Naive thymus-derived CD4-positive, alpha-beta T cell (primary cell): ENCODE data around the gene PLXNA3. TPM values are rescaled to one million over a fixed set of nuclear protein-coding genes. Genes with fewer than 3 reads are reported as not detected.

Source experiments
- ATAC-seq: fragments of 150-1000 bp; cut with Tn5 transposase; 2 replicates; pipeline ENCODE4 v1.10.0; 2021; ENCODE audit warnings: mild to moderate bottlenecking, moderate library complexity
- CTCF ChIA-PET: fragments of 350-600 bp; sonication (Branson Sonifier 250); formaldehyde crosslinking; loops from one replicate; lab custom pipeline; 2021; ENCODE audit warnings: antibody characterized with exemption; lab: Charles Lee
- POLR2A ChIA-PET: fragments of 350-600 bp; sonication (Branson Sonifier 250); formaldehyde crosslinking; loops from one replicate; lab custom pipeline; 2021; ENCODE audit warnings: antibody characterized with exemption, inconsistent platforms; lab: Charles Lee
- DNase-seq, 9 donors: peaks; one replicate each; pipeline versions ENCODE4 v3.0.0 to v3.0.0-alpha.2; 2020 to 2022; ENCODE audit warnings: mixed read lengths in 1 of 9
- H3K27ac ChIP-seq: one replicate; pipeline ENCODE4 v1.7.0; 2013; ENCODE audit warnings: mild to moderate bottlenecking, low read depth, low read length, moderate library complexity
- H3K27me3 ChIP-seq, 2 donors: one replicate each; pipeline ENCODE4 v1.7.0; 2013; ENCODE audit warnings: low read length in 2 of 2, mild to moderate bottlenecking in 2 of 2, moderate library complexity in 2 of 2; ENCODE audit not compliant: control insufficient read depth in 2 of 2, insufficient read depth in 2 of 2
- H3K36me3 ChIP-seq, 3 experiments: 1 replicate in 2 of 3; 2 replicates in 1 of 3; pipeline ENCODE4 v1.7.0; 2013; ENCODE audit warnings: low read length in 3 of 3, mild to moderate bottlenecking in 3 of 3, moderate library complexity in 1 of 3; ENCODE audit not compliant: insufficient read depth in 3 of 3, control insufficient read depth in 2 of 3
- H3K4me1 ChIP-seq, 2 donors: one replicate each; pipeline ENCODE4 v1.7.0; 2013; ENCODE audit warnings: low read length in 2 of 2, mild to moderate bottlenecking in 2 of 2, moderate library complexity in 1 of 2; ENCODE audit not compliant: control insufficient read depth in 2 of 2, insufficient read depth in 2 of 2
- H3K4me3 ChIP-seq: 2 replicates; pipeline ENCODE4 v1.7.0; 2013; ENCODE audit warnings: mild to moderate bottlenecking, low read length
- H3K9me3 ChIP-seq, 3 experiments: 1 replicate in 2 of 3; 2 replicates in 1 of 3; pipeline ENCODE4 v1.7.0; 2013; ENCODE audit warnings: low read length in 3 of 3; ENCODE audit not compliant: control insufficient read depth in 2 of 3
- H3K27ac Mint-ChIP-seq, 9 donors: one replicate each; pipeline ENCODE4 v1.8.0; 2020 to 2022; ENCODE audit warnings: mixed read lengths in 9 of 9, mild to moderate bottlenecking in 8 of 9, moderate library complexity in 5 of 9, inconsistent platforms in 2 of 9
- H3K27me3 Mint-ChIP-seq, 5 donors: one replicate each; pipeline ENCODE4 v1.8.0; 2021 to 2022; ENCODE audit warnings: mixed read lengths in 5 of 5, mild to moderate bottlenecking in 1 of 5
- H3K36me3 Mint-ChIP-seq, 5 donors: one replicate each; pipeline ENCODE4 v1.8.0; 2020 to 2022; ENCODE audit warnings: mixed read lengths in 5 of 5, mild to moderate bottlenecking in 3 of 5, inconsistent platforms in 1 of 5
- H3K4me1 Mint-ChIP-seq, 7 donors: one replicate each; pipeline ENCODE4 v1.8.0; 2020 to 2022; ENCODE audit warnings: mixed read lengths in 7 of 7, mild to moderate bottlenecking in 3 of 7, inconsistent platforms in 1 of 7
- H3K4me3 Mint-ChIP-seq, 10 donors: one replicate each; pipeline ENCODE4 v1.8.0; 2020 to 2022; ENCODE audit warnings: mild to moderate bottlenecking in 10 of 10, mixed read lengths in 10 of 10, moderate library complexity in 6 of 10, inconsistent platforms in 2 of 10
- H3K9me3 Mint-ChIP-seq, 11 donors: one replicate each; pipeline ENCODE4 v1.8.0; 2020 to 2022; ENCODE audit warnings: mixed read lengths in 11 of 11, mild to moderate bottlenecking in 4 of 11, inconsistent platforms in 1 of 11, moderate library complexity in 1 of 11
- intact Hi-C, 2 donors: fragments of 100-400 bp; cut with micrococcal nuclease; formaldehyde crosslinking; loops; one replicate each; pipeline ENCODE4 v1.15.1; 2023
- polyA plus RNA-seq, 2 donors: library from polyadenylated mRNA; unstranded; fragments of 300-500 nt; fragmentation: Illumina TruSeq; gene quantifications; one replicate each; pipeline ENCODE4 v1.2.3, GENCODE V29; 2021
- total RNA-seq, 6 experiments: library from RNA in 5 of 6; stranded (reverse) in 5 of 6; gene quantifications; 1 replicate in 5 of 6; 2 replicates in 1 of 6; pipeline ENCODE4 v1.2.3 and lab custom pipeline; 2021 to 2026

PLXNA3 gene
- total and polyA plus RNA-seq, 7 experiments from 2014 or later, result 0.93 to 45.7 (median 42.9) TPM

DNA sequence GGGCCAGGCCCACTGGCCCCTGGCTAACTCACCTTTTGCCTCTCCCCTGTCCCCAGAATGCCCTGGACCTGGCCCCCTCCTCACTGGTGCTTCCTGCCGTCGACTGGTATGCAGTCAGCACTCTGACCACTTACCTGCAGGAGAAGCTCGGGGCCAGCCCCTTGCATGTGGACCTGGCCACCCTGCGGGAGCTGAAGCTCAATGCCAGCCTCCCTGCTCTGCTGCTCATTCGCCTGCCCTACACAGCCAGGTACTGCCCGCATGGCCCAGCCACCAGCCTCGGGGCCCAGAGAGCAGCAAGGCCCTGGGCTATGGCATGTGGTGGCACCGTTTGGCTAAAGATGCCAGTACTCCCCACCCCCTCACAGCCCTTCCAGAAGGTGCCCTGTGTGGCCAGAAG is 25.9 kb upstream of the PLXNA3 start:
- peaks cover 7 to 32% (median 26%) of the 10 kb centered on the region in 7 donors for H3K4me1 Mint-ChIP-seq
- H3K4me3 Mint-ChIP-seq, result peak overlapping the region in 1 of 10 donors; percentile 51
- no peaks in the 10 kb centered on the region for H3K27me3 Mint-ChIP-seq
- intact Hi-C loops, result no loop called here
- H3K9me3 ChIP-seq, result no peaks in the 10 kb centered on the region
- ATAC-seq, result no peak
- no peak overlapping the region for H3K4me3 ChIP-seq
- no peak for DNase-seq
- ChIA-PET POLR2A (interaction anchor here (1.1 kb wide), 1 partner anchor 53 kb away, joined by 4 read pairs; no protein-coding TSS in a partner anchor), CTCF (interaction anchor here (0.8 kb wide), 1 partner anchor 84 kb away, joined by 3 read pairs; no protein-coding TSS in a partner anchor)
- no peak overlapping the region for H3K27ac Mint-ChIP-seq
- no peak overlapping the region for H3K27ac ChIP-seq
- H3K36me3 Mint-ChIP-seq, result peaks cover 0 to 8% (median 0%) of the 10 kb centered on the region in 5 donors
- peaks cover 0 to 4% of the 10 kb centered on the region in 2 donors for H3K4me1 ChIP-seq
- no peaks in the 10 kb centered on the region for H3K27me3 ChIP-seq
- H3K9me3 Mint-ChIP-seq, result peaks cover 0 to 3% (median 0%) of the 10 kb centered on the region in 11 donors
- peaks cover 0 to 25% (median 0%) of the 10 kb centered on the region in 3 experiments for H3K36me3 ChIP-seq

- H3K27me3 Mint-ChIP-seq, result no peaks in the 10 kb centered on the region
- H3K4me3 Mint-ChIP-seq, result no peak overlapping the region
- Histone ChIP-seq H3K27me3 (no peaks in the 10 kb centered on the region), H3K4me3 (no peak overlapping the region), H3K36me3 (peaks cover 0 to 25% (median 0%) of the 10 kb centered on the region in 3 experiments), H3K9me3 (no peaks in the 10 kb centered on the region), H3K4me1 (peaks cover 0 to 4% of the 10 kb centered on the region in 2 donors), H3K27ac (no peak overlapping the region)
- H3K4me1 Mint-ChIP-seq, result peaks cover 7 to 31% (median 26%) of the 10 kb centered on the region in 7 donors
- H3K9me3 Mint-ChIP-seq, result peaks cover 0 to 3% (median 0%) of the 10 kb centered on the region in 11 donors
- DNase-seq, result no peak
- no peak for ATAC-seq
- H3K36me3 Mint-ChIP-seq, result peaks cover 0 to 7% (median 0%) of the 10 kb centered on the region in 5 donors
- peak overlapping the region in 1 of 9 donors; percentile 26 for H3K27ac Mint-ChIP-seq
- intact Hi-C loops, result no loop called here
- POLR2A ChIA-PET, result interaction anchor here (1.0 kb wide), 1 partner anchor 45 kb away, joined by 3 read pairs; no protein-coding TSS in a partner anchor
- CTCF ChIA-PET, result interaction anchor here (0.6 kb wide), 1 partner anchor 1202 kb away, joined by 3 read pairs; no protein-coding TSS in a partner anchor
Observed at GRCh38 chrX:154433605-154434004, 24.5 kb upstream of the PLXNA3 start.

- Histone ChIP-seq H3K4me3 (no peak overlapping the region), H3K4me1 (peaks cover 0 to 2% of the 10 kb centered on the region in 2 donors), H3K27me3 (no peaks in the 10 kb centered on the region), H3K27ac (no peak overlapping the region), H3K9me3 (no peaks in the 10 kb centered on the region), H3K36me3 (peaks cover 0 to 25% (median 0%) of the 10 kb centered on the region in 3 experiments)
- Mint-ChIP-seq H3K36me3 (peaks cover 0 to 8% (median 0%) of the 10 kb centered on the region in 5 donors), H3K4me1 (peaks cover 7 to 31% (median 21%) of the 10 kb centered on the region in 7 donors), H3K27ac (peak overlapping the region in 1 of 9 donors; percentile 75), H3K27me3 (no peaks in the 10 kb centered on the region), H3K4me3 (no peak overlapping the region), H3K9me3 (peaks cover 0 to 3% (median 0%) of the 10 kb centered on the region in 11 donors)
- ChIA-PET POLR2A (interaction anchor here (1.4 kb wide), 2 partner anchors 11 to 22 kb away, joined by 3 to 5 read pairs; no protein-coding TSS in a partner anchor), CTCF (interaction anchor here (0.6 kb wide), 1 partner anchor 72 kb away, joined by 4 read pairs; no protein-coding TSS in a partner anchor)
- intact Hi-C loops, result loop anchor here in 1 of 2 donors (5.0 kb wide), 1 partner anchor 37 kb away; the partner anchor contains the start of gene RPL10
- DNase-seq (no peak), ATAC-seq (no peak)
Observed at GRCh38 chrX:154434394-154435168, 23.5 kb upstream of the PLXNA3 start.

DNA sequence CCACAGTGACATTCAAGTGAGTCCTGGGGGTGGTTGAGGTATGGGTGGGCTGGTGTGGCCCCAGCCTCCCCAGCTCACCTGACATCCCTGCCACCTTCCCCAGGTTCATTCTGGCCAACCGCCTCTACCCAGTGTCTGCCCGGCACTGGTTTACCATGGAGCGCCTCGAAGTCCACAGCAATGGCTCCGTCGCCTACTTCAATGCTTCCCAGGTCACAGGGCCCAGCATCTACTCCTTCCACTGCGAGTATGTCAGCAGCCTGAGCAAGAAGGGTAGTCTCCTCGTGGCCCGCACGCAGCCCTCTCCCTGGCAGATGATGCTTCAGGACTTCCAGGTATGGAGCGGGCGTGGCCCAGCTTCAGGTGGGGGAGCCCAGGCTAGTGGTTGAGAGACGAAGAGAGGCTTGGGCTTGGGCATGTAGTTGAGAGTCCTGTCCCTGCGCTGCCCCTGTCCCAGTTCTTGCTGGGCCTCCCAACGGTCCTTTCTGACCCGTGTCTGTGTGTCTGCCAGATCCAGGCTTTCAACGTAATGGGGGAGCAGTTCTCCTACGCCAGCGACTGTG is 22.8 kb upstream of the PLXNA3 start:
- ChIA-PET CTCF (no interaction called here), POLR2A (interaction anchor here (1.0 to 2.0 kb wide), 6 partner anchors 10 to 52 kb away, joined by 3 to 9 read pairs (median 4); partner anchors contain the start of gene RPL10)
- peaks cover 0 to 5% (median 0%) of the 10 kb centered on the region in 11 donors for H3K9me3 Mint-ChIP-seq
- H3K27ac ChIP-seq, result peak overlapping the region; percentile 85
- H3K27me3 Mint-ChIP-seq, result no peaks in the 10 kb centered on the region
- no peak overlapping the region for H3K4me3 Mint-ChIP-seq
- H3K9me3 ChIP-seq, result no peaks in the 10 kb centered on the region
- H3K36me3 Mint-ChIP-seq, result peaks cover 0 to 8% (median 0%) of the 10 kb centered on the region in 5 donors
- no peaks in the 10 kb centered on the region for H3K4me1 ChIP-seq
- no peak for DNase-seq
- H3K4me1 Mint-ChIP-seq, result peaks cover 7 to 28% (median 17%) of the 10 kb centered on the region in 7 donors
- intact Hi-C loops, result loop anchor here in 1 of 2 donors (5.0 kb wide), 1 partner anchor 38 kb away; the partner anchor contains the start of gene RPL10
- no peaks in the 10 kb centered on the region for H3K27me3 ChIP-seq
- H3K36me3 ChIP-seq, result peaks cover 0 to 28% (median 0%) of the 10 kb centered on the region in 3 experiments
- peak overlapping the region in 3 of 9 donors; percentile 3 to 91 (median 22) for H3K27ac Mint-ChIP-seq
- no peak for ATAC-seq
- H3K4me3 ChIP-seq, result no peak overlapping the region

DNA sequence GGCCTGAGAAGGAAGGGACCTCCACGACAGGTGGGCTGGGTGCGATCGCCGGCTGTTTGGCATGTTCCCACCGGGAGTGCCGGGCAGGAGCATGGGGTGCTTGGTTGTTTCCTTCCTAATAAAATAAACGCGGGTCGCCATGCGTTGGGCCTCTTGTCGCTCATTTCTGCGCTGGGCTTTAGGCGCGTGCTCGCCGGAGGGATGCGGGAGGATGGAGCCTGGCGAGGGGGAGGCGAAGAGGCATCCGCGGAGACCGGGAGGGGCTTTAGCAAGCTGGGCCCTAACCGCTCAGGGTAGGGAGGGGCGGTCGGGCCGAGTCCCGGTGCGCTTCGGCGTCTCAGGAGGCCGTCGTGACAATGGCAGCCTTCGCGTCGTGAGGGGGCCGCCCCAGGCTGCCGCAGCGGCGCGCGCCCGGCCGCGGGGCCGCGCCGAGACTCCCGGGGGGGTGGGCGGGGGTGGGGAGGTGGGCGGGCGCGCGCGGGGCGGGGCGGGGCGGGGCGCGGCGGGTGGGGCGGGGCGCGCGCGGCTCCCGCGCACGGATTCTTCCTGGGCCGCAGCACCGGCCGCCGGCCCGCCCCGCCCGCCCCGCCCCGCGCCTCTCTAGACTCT is 21.6 kb upstream of the PLXNA3 start:
- intact Hi-C loops, result loop anchor here (1.0 to 5.0 kb wide), 7 partner anchors 8 to 80 kb away; partner anchors contain the start of genes ATP6AP1 (in 2 of the 2), FAM3A (in 1 of the 2), LAGE3 (in 1 of the 2) and PLXNA3 (in 1 of the 2)
- Mint-ChIP-seq H3K27ac (peak overlapping the region; percentile 51 to 97 (median 91)), H3K36me3 (peaks cover 0 to 3% (median 0%) of the 10 kb centered on the region in 5 donors), H3K4me1 (peaks cover 0 to 32% (median 12%) of the 10 kb centered on the region in 7 donors), H3K9me3 (peaks cover 0 to 5% (median 0%) of the 10 kb centered on the region in 11 donors), H3K4me3 (peak overlapping the region; percentile 66 to 88 (median 80)), H3K27me3 (no peaks in the 10 kb centered on the region)
- Histone ChIP-seq H3K4me3 (peak overlapping the region; percentile 46), H3K9me3 (no peaks in the 10 kb centered on the region), H3K27me3 (no peaks in the 10 kb centered on the region), H3K27ac (peak overlapping the region; percentile 85), H3K36me3 (peaks cover 0 to 29% (median 0%) of the 10 kb centered on the region in 3 experiments), H3K4me1 (no peaks in the 10 kb centered on the region)
- peak; percentile 88 for ATAC-seq
- DNase-seq, result peak in 4 of 9 donors; percentile 30 to 61 (median 50)
- ChIA-PET CTCF (no interaction called here), POLR2A (interaction anchor here (0.5 to 2.0 kb wide), 6 partner anchors 22 to 78 kb away, joined by 3 to 9 read pairs (median 3); partner anchors contain the start of gene RPL10)
